Osteoblast (primary cell): ENCODE measurements around the gene ACER3. TPM values are rescaled to one million over a fixed set of nuclear protein-coding genes. Genes with fewer than 3 reads are reported as not detected.
"Not testable (repeated sequence)": the region's sequence is repeated elsewhere in the genome, so short reads cannot be mapped to it uniquely, and the experiment has no call there.

Experiments used
- DNase-seq: peaks from one replicate; pipeline ENCODE4 v3.0.0; 2011; ENCODE audit warnings: low spot score, mixed read lengths; ENCODE audit not compliant: insufficient read length; ENCODE audit errors: missing footprints
- H2AFZ ChIP-seq: 2 replicates; pipeline ENCODE4 v1.6.0; 2011; ENCODE audit warnings: mild to moderate bottlenecking, low read length
- H3K27ac ChIP-seq: 2 replicates; pipeline ENCODE4 v1.5.1; 2011; ENCODE audit warnings: mild to moderate bottlenecking, low read depth, low read length, moderate library complexity
- H3K27me3 ChIP-seq: 2 replicates; pipeline ENCODE4 v1.6.0; 2012; ENCODE audit warnings: mild to moderate bottlenecking, control low read depth, inconsistent platforms, low read length, moderate library complexity; ENCODE audit not compliant: insufficient read depth
- H3K36me3 ChIP-seq: 2 replicates; pipeline ENCODE4 v1.5.1; 2011; ENCODE audit warnings: mild to moderate bottlenecking, low read length, control low read depth, moderate library complexity; ENCODE audit not compliant: insufficient read depth
- H3K4me1 ChIP-seq: 2 replicates; pipeline ENCODE4 v1.5.1; 2011; ENCODE audit warnings: mild to moderate bottlenecking, low read length, control low read depth, moderate library complexity; ENCODE audit not compliant: insufficient read depth
- H3K4me2 ChIP-seq: 2 replicates; pipeline ENCODE4 v1.6.0; 2011; ENCODE audit warnings: mild to moderate bottlenecking, low read length; ENCODE audit not compliant: insufficient read depth
- H3K4me3 ChIP-seq: fragments of 200-600 bp; sonication (generic); 3 replicates; pipeline ENCODE4 v1.5.1; 2012; ENCODE audit warnings: mild to moderate bottlenecking, low read length, inconsistent platforms; ENCODE audit not compliant: insufficient read depth
- H3K79me2 ChIP-seq: 2 replicates; pipeline ENCODE4 v1.6.0; 2012; ENCODE audit warnings: mild to moderate bottlenecking, low read length, control low read depth, inconsistent platforms; ENCODE audit not compliant: insufficient read depth
- H3K9me3 ChIP-seq: 2 replicates; pipeline ENCODE4 v1.5.1; 2011; ENCODE audit warnings: low read depth, low read length, control low read depth
- H4K20me1 ChIP-seq: 2 replicates; pipeline ENCODE4 v1.6.0; 2012; ENCODE audit warnings: mild to moderate bottlenecking, low read length, control low read depth; ENCODE audit not compliant: insufficient read depth
- CTCF ChIP-seq: IDR thresholded peaks from 2 replicates; pipeline ENCODE4 v1.5.1; 2011; ENCODE audit warnings: mild to moderate bottlenecking, low read depth, low read length, moderate library complexity; ENCODE audit errors: extremely low read depth
- total RNA-seq: library from RNA; depleted of rRNA; stranded (reverse); fragments of >200 nt; gene quantifications from 2 replicates; pipeline ENCODE4 v1.2.3, GENCODE V29; 2012

The ACER3 gene
- total RNA-seq, 1 donor, result 9.8 TPM

- no peaks in the 10 kb centered on the region for H3K9me3 ChIP-seq
- no peak overlapping the region for H3K4me2 ChIP-seq
- H3K79me2 ChIP-seq, result no peaks in the 10 kb centered on the region
- TF ChIP-seq CTCF, result no peak
- no peak overlapping the region for H3K4me3 ChIP-seq
- H3K27me3 ChIP-seq, result peaks cover 10% of the 10 kb centered on the region
- H4K20me1 ChIP-seq, result no peaks in the 10 kb centered on the region
- no peak overlapping the region for H3K27ac ChIP-seq
- H3K4me1 ChIP-seq, result no peaks in the 10 kb centered on the region
- H3K36me3 ChIP-seq, result no peaks in the 10 kb centered on the region
- no peak overlapping the region for H2AFZ ChIP-seq
- no peak for DNase-seq
These were observed 197.3 kb downstream of the ACER3 start for GRCh38 chr11:77057938-77058474.

DNA sequence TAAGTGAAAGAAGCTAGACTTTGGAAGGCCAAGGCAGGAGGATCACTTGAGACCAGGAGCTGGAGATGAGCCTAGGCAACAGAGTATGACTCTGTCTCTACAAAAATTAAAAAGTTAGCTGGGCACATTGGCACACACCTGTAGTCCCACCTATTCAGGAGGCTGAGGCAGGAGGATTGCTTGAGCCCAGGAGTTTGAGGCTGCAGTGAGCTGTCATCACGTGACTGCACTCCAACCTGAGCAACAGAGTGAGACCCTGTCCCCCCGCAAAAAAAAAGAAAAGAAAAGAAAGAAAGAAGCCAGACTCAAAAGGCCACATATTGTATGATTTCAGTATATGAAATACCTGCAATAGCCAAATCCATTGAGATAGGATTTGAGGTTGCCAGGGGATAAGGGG, 198.2 kb downstream of the ACER3 start:
- TF ChIP-seq CTCF, result no peak

GRCh38 chr11:77059806-77060205, 199.1 kb downstream of the ACER3 start:
- Histone ChIP-seq H3K36me3 (no peaks in the 10 kb centered on the region), H3K4me2 (no peak overlapping the region), H4K20me1 (no peaks in the 10 kb centered on the region), H3K4me1 (no peaks in the 10 kb centered on the region), H3K79me2 (no peaks in the 10 kb centered on the region), H3K27me3 (peaks cover 10% of the 10 kb centered on the region), H3K27ac (no peak overlapping the region), H3K9me3 (no peaks in the 10 kb centered on the region), H2AFZ (no peak overlapping the region), H3K4me3 (no peak overlapping the region)
- no peak for DNase-seq
- TF ChIP-seq CTCF, result no peak

More for the DNA sequence above, 198.2 kb downstream of the ACER3 start:
- Histone ChIP-seq H3K27me3 (peaks cover 10% of the 10 kb centered on the region), H3K9me3 (no peaks in the 10 kb centered on the region), H3K4me3 (no peak overlapping the region), H2AFZ (no peak overlapping the region), H3K79me2 (no peaks in the 10 kb centered on the region), H3K4me1 (no peaks in the 10 kb centered on the region), H3K4me2 (no peak overlapping the region), H3K27ac (no peak overlapping the region), H4K20me1 (no peaks in the 10 kb centered on the region), H3K36me3 (no peaks in the 10 kb centered on the region)
- DNase-seq, result no peak

GRCh38 chr11:77060234-77060633, 199.5 kb downstream of the ACER3 start:
- no peak for DNase-seq
- H3K27ac ChIP-seq, result no peak overlapping the region
- H3K9me3 ChIP-seq, result no peaks in the 10 kb centered on the region
- no peaks in the 10 kb centered on the region for H3K4me1 ChIP-seq
- TF ChIP-seq CTCF, result no peak
- no peaks in the 10 kb centered on the region for H4K20me1 ChIP-seq
- H2AFZ ChIP-seq, result no peak overlapping the region
- H3K4me2 ChIP-seq, result no peak overlapping the region
- H3K27me3 ChIP-seq, result peaks cover 10% of the 10 kb centered on the region
- H3K4me3 ChIP-seq, result no peak overlapping the region
- H3K79me2 ChIP-seq, result no peaks in the 10 kb centered on the region
- H3K36me3 ChIP-seq, result no peaks in the 10 kb centered on the region

- H3K4me3 ChIP-seq, H2AFZ ChIP-seq, H3K79me2 ChIP-seq, H3K36me3 ChIP-seq, H3K27ac ChIP-seq, H3K9me3 ChIP-seq, H4K20me1 ChIP-seq, H3K4me2 ChIP-seq, H3K4me1 ChIP-seq, DNase-seq, H3K27me3 ChIP-seq: not testable (repeated sequence)
These were observed 200.5 kb downstream of the ACER3 start for GRCh38 chr11:77061258-77061657.
